ENCODE data around the gene PRPF18.

PRPF18 gene

DNA sequence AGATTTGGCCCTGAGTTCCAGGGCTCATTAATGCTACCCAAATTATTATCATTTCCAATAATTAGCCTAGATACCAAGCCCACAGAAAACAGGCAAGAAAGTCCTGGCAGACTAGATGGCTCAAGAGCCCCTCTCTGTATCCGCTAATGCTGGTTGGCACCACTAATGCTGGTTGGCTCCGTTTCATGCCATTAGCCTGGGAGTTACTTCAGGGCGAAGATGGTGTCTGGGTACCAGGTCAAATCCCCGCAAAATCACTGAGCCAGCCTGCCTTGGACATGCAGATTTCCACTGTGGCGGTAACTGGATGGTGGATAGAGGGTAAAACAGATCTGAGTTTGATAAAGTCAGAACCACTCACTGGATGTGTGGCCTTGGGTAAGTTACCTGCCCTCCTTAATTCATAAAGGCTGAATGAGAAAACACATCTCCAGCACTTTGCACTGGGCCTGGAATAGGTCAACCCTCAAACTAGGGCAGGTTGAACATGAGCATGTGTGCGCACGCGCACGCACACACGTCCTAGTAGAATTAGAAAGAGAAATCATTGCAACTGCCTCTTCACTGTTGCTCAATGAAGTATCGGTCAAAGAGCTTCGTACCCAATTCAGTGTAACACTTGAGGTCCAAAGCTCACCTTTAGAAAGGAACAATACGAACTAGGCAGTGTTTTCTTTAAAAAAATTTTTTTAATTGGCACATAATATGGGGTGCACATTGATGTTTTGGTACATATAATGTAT lies 91.5 kb downstream of the PRPF18 start:
- no peaks in the 10 kb centered on the region for H3K27me3 ChIP-seq (replicated peaks; ENCODE audit: insufficient read depth, low read length)
- H3F3A ChIP-seq (ENCODE audit: insufficient read depth, low read length), result no peaks in the 10 kb centered on the region
- H3K9me2 ChIP-seq (replicated peaks; ENCODE audit: insufficient read depth, low read length), result no peaks in the 10 kb centered on the region
- no peak for TF ChIP-seq CTCF (IDR thresholded peaks at IDR 0.05; ENCODE audit: low read length)
- TF ChIP-seq EZH2phosphoT487 (IDR thresholded peaks at IDR 0.05; ENCODE audit: low read length), result no peak
- TF ChIP-seq EZH2 (optimal IDR thresholded peaks at IDR 0.05; ENCODE audit: low read depth, low read length), result no peak
- no peak overlapping the region for H3K4me3 ChIP-seq (ENCODE audit: low read length)
- DNase-seq, result no peak
- no peak overlapping the region for H3K4me2 ChIP-seq (ENCODE audit: low read depth, low read length)
- H3K36me3 ChIP-seq (replicated peaks; ENCODE audit: insufficient read depth, low read length), result no peaks in the 10 kb centered on the region
- H3K9me3 ChIP-seq (replicated peaks; ENCODE audit: insufficient read depth, low read length), result no peaks in the 10 kb centered on the region
- no peak overlapping the region for H3K9ac ChIP-seq (ENCODE audit: low read length)
- no peaks in the 10 kb centered on the region for H3K4me1 ChIP-seq (ENCODE audit: low read length)
- H2AFZ ChIP-seq (ENCODE audit: low read length), result no peak overlapping the region
- H3K79me2 ChIP-seq (ENCODE audit: low read length), result no peaks in the 10 kb centered on the region
- no peaks in the 10 kb centered on the region for H4K20me1 ChIP-seq (ENCODE audit: insufficient read depth, low read length)
- H3K27ac ChIP-seq (ENCODE audit: low read length), result no peak overlapping the region
